ENCODE measurements around the gene ISG20L2. TPM values are rescaled to one million over a fixed set of nuclear protein-coding genes. Genes with fewer than 3 reads are reported as not detected.

The ISG20L2 gene
- total RNA-seq, 1 experiment from 2014 or later, result 30.8 TPM

DNA sequence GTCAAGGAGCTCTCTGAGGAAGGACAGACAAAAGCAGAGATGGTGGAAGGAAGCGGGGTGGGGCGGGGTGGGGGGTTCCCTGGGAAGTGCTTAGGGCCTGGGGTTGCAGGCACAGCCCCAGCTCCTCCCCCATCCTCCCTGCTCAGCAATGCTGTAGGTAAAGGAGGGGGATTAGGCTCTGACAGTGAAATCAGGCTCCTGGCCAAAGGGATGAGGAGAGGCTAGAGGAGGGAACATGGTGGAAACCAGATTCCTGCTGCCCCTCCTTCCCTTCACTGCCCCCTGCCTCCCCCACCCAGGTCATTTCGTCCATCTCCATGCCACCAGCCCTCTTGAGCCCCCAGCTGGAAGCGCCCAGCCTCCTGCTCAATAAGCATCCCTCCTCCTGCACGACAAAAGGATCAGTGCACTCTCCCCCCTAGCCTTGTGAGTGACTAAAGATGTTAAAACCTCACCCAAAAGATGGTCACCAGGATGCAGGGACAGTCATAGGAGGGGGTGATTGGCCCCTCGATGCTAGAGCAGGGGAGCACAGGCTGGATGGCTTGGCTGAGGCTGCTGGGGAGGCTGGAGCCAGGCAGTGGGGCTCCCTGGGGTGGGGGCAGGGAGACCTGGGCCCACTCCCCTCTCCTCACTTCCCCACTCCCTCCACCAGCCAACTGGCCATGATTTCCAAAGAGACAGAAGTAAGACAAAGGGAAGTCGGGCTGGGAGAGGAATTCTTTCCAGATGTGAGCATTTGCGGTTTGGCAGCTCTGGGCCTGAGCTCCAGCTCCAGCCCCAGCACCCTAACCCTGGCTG lies 20.9 kb downstream of the ISG20L2 start:
- no peak for DNase-seq (ENCODE audit: low spot score)

DNA sequence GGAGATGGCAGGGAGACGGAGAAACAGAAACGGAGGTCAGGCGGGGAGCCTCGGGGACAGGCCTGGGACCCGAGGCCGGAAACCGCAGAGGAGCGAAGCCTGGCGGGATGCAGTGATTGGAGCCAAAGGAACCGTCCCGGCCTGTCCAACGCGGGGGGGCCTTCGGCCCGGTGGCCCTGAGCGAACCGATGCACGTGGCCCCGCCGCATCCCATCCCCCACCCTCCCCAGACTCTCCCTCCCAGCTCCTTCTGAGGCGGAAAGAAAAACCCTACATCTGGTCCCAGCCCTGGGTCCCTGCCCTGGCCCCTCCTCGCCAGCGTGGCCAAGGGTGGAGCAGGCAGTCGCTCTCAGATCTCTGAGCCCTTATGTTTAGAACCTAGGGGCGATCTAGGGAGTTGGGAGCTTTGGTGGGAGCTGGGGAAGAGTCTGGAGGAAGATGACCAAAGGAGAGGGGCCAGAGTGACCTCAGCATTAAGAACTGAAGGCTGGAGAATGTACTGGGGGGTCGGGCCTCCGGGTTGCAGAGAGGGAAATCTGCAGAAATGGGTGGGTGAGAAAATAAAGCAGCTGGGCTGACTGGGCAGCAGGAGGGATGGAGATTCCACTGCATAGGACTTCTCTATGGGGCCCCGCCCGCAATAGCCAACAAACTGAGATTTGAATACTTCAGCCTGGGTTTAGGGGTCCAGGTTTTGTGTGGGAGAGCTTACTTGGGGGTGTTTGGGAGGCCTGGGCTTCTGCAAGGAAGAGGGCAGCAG lies 21.7 kb downstream of the ISG20L2 start:
- peak; percentile 77 for DNase-seq (ENCODE audit: low spot score)

DNA sequence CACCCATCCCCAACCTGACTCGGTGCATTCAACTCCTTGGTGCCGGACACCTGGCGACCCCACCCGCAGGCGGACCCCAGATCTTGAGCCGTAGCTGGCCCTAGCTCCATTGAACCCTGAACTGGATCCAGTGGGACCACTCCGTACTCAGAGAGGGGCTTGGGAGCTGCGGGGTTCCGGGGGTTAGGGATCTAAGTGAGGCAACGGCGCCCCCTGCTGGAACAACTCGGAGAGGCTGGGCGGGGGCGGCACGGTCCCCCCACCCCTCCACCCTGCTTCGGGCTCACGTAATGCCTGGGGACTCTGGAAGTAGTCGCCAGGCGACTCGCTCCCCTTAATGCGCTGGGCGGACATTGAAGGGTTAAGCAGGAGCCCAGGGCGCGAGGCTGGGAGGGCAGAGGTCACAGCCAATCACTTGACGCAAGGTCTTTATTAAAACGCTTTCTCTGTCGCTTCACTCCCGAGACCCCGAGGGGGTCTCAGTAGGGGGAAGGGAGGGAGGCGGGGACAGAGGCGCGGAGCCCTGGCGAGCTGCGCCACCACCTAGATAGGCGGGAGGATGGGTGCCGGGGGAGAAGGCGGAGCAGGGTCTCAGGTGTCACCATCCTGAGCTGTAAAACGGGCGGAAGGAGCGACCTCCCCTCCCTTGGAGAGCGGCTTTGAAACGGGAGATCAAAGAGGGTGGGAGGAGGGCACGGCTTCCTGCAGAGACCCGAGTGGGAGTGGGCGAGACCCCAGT lies 22.5 kb downstream of the ISG20L2 start:
- peak; percentile 90 for DNase-seq (ENCODE audit: low spot score)

DNA sequence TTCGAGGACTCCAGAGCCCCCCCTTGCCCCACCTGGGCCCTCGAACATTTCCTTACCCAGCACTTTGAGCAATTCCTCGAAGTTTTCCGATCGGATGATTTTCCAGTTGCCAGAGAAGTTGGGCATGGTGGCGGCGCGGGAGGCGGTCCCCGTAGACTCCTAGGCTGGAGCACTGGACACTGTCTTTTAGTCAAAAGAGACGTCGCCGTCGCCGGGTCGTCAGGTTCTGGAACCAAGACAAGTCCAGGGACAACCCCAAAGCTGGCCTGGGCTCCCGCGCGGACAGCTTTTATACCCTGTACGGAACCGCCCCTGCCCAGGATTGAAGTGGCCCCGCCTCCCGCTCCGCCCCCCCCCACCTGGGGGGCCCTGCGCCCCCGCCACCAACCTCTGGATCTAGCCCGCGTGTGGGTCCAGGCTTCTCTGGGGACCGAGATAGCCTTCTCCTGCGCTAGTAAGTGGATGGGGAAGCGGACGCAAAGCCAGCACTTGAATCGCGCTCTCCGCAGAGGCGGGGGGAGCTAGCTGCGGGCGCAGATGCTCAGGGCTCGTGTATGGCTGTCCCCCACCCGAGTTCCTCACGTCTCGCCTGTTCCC lies 23.1 kb downstream of the ISG20L2 start, which contains the start of gene CRABP2:
TSS of gene CRABP2 (minus strand) at position 263 of the 597 bp plus-strand sequence. CDS start at position 126, 137 bp downstream.
- peak; percentile 83 for DNase-seq (ENCODE audit: low spot score)

DNA sequence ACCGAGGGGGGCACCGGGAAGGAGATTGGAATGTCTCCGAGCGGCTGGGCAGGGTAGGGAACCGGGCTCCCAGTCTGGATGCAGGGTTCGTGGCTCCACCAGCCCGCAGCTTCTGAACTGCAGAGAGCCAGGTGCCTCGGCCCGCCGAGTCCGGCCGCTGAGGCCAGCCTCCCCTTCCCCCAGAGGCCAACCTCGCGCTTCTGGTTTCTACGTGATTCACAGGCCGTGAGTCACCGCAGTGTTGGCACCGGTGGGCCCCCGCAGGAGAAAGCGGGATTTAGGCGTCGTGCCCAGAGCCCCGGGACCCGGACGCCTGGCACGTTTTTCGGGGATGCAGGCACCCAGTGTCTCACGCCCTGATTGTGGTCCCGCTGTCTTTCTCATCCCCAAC lies 23.6 kb downstream of the ISG20L2 start:
- peak; percentile 57 for DNase-seq (ENCODE audit: low spot score)

DNA sequence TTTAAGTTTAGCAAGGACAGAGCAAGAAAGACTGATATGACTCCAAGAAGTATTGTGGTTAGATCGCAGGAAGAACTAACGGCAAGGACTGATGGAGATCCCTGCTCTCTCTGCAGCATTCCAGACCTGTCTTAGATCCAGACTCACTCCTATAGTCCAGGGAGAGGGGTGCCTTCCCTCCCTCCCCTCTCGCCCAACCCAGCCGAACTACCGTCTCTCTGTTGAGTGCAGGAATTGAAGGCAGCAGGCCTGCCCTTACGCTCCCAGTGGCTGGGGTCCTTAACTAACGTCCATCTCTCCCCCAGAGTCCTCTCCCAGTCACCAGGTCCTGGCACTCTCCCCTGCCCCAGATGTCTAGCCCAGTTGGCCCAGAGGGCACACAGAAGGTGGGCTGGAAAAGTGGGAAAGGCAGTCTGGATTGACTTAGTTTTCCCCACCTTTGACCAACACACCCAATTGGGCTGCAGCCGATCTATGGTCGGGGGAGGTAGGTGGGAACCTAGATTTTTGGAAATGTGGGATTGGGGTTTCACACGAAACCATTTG lies 24.3 kb downstream of the ISG20L2 start:
- DNase-seq (ENCODE audit: low spot score), result no peak

DNA sequence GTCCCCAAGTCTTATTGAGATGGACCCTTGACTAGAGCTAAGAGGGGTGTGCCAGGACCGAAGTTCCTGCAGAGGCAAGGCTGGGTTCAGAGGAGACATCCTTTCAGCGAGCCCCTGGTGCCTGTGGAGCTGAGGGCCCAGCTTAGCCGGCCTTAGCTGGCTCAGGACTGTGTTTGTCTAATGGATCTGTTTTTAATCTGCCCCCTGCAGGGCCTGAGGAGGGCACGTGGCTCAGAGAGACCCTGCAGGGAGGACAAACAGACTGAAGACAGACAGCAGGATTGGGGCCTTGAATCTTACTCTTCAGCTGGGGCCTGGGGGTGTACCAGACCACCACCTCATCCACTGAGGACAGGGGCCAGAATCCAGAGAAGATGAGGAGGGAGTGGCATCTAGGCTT lies 24.8 kb downstream of the ISG20L2 start:
- no peak for DNase-seq (ENCODE audit: low spot score)

DNA sequence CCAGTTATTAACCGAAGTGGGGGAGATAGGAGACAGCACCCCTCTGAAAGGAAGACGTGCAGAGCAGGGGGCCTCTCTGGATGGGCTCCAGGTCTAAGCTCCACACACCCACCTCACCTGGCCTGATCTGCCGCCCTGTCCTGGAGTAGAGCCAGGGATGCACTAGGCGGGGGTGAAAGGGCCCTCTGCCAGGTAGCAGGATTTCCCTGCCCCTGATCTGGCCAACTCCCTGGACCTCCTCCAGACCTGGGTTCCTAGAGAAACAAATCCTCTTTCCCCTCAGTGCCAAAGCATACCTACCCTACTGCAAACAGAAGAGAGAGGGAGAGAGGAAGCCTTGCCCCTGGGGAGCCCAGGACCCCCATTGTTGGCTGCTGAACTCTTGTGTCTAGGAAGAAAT lies 25.2 kb downstream of the ISG20L2 start:
- no peak for DNase-seq (ENCODE audit: low spot score)

DNA sequence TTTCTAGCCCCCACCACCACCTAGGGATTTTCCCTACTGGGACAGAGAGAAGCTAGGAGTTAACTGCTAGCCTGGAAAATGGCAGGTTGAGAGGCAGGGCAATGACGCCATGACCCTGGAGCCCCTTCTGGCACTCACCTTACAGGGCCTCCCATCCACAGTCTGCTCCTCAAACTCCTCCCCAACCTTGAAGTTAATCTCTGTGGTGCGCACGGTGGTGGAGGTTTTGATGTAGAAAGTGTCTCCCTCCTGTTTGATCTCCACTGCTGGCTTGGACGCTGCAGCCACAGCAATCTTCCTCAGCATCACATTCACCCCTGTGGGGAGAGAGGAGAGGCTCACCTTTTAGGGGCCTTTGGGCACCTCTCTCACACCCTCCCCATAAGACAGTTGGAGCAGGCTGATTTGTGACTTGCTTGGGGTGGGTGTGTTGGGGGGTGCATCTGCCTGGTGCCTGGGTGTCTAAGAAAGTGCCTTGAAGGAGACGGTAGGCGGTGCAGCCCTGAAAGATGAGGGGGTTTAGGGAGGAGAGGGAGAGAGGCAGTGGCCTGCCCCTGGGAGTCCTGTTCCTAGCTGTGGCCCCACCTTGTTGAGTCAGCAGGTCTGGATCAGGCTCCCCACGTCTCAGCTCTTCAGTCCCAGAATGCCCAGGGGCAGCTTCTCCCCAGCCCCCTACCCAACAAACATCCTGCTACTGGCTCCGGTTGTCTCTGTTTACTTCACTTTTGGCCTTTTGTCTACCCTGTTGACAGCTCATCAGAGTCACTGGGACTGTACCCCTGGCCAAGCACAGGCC lies 27.6 kb downstream of the ISG20L2 start:
- no peak for DNase-seq (ENCODE audit: low spot score)

DNA sequence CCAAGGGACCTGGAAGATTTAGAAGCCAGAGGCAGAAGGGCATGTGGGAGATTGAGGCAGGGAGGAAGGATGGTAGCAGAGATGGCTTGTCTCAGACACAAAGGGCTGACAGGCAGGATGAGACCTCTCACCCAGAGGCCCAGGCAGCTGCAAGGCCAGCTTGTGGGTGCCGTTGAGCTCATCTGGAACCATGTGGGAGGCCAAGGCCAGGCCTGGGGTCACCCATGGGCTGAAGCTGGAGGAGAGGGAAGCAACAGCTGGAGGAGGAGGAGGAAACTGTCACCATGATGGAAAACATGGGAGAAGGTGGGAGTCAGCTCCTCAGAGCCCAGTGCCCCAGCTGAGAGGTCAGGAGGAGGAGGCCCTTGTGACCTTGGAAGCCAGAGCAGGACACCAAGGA lies 29.6 kb downstream of the ISG20L2 start:
- no peak for DNase-seq (ENCODE audit: low spot score)

DNA sequence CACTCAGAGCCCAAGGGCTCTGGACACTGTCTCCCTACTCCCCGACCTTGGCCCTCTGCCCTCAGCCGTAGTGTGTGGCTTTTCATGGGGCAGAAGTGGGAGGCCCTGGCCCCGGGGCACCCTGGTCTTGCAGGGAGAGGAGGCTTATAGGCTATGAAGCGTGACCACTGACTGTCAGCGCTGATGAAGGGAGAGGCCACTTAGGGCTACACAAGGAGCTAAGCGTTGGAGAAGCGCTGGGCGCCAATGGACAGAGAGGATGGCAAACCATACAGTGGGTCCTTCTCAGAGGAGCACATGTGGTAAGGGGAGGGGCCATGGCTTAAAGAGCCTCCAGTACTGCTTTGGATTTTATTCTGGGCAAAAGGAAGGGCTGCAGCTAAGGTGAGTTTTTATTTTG lies 31.1 kb downstream of the ISG20L2 start:
- no peak for DNase-seq (ENCODE audit: low spot score)

DNA sequence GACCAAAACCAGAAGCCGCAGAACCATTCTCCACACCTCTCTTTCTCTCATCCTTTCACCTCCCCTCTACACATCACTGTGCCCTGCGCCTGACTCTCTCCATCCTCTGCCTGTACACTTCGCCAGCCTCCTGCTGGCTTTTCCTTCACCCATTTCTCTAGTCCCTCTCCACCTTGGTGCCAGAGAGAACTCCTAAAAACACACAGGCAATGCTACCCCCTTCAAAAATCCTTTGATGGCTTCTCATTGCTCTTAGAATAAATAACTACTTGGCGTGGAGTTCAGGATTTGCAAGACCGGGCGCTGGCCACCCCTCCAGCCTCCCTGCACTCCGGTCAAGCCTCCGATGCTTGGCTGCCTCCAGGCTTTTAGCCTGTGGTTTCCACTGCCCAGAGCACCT lies 31.8 kb downstream of the ISG20L2 start:
- no peak for DNase-seq (ENCODE audit: low spot score)

DNA sequence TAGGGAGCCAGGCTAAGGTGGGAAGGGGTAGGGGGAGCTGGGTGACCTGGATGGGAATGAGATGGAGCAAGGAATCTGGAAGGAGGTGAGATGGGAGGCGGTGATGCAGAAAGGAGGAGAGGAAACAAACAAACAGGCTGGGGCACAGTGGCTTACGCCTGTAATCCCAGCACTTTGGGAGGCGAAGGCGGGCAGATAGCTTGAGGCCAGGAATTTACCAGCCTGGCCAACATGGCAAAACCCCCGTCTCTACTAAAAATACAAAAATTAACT lies 33.9 kb downstream of the ISG20L2 start:
- no peak for DNase-seq (ENCODE audit: low spot score)

DNA sequence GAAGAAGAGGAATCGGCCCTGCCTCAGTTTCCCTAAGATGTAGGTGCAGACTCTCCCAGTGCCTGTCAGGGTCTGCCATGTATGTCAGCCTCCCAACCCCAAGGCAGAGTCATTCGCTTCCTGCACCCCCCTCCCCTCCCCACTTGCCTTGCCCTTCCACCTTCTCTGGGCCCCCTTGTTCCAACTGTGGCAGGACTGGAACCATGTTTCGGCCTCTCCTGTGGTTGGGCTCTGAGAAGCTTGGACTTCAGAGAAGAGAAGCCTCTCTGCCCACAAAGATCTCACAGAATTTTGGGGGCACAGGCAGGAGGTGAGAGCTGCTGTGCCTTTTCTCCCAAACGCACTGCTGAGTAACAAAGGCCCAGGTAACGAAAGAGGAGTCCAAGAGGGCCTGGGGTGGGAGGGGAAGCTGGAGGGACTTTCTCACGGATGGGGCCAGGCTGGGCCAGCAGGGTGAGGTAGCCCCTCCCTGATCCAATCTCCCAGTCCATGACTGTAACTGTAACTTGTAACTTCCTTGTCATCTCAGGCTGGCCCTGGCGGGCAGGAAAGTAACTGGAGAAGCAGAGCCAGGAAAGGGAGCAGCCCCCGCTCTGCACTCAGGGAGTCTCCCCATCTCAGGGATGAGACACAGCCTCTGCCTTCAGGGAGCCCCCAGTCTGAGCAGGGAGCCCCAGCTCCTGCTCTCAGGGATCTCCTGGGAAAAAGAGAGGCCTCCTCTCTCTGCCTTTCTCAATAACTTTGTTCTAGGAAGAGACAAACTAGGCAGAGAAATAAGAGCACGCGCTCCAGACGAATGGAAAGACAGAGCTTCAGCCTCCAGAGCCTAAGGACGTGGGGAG lies 34.5 kb downstream of the ISG20L2 start:
- peak; percentile 82 for DNase-seq (ENCODE audit: low spot score)

DNA sequence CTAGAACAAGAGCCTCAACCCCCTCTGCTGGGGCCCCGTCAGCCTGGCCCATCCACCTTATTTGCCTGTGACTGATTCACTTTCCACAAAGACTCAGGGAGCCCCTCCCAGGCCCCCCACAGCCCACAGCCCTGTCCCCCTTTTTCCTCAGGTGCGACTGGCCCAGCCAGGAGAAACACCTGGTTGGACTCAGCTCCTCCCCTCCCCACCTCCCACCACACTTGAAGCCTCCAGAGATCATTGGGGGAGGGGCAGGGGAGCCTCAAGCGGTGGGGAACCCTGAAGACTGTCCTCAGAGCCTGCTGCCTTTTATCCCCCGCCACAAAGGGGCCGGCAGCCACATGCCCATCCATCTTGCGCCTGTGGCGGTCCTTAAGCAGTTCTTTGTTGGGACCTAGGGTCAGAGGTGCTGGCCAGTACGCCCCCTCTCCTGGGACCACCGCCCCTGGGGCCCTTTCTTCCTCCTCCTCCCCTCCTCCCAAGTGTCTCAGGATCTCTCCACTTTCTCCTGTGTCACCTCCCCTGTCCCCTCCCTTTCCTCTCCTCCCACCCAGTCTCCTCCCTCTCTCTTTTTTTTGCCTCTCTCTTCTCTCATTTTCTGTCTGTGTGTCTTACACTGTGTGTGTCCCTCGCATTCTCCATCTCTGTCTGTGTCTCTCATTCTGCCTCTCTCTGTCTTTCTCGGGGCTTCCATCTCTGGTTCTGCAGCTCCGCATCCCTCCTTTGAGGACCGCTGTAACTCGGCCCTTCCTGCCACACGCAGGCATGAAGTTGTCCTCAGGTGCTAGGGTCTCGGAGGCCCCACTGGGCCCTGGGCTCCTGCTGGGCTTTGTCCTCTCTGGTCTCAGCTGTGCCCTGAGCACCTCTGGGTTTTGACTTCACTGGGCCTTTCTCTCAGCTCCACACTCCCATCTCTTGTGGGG lies 35.4 kb downstream of the ISG20L2 start:
- DNase-seq (ENCODE audit: low spot score), result peak; percentile 97

DNA sequence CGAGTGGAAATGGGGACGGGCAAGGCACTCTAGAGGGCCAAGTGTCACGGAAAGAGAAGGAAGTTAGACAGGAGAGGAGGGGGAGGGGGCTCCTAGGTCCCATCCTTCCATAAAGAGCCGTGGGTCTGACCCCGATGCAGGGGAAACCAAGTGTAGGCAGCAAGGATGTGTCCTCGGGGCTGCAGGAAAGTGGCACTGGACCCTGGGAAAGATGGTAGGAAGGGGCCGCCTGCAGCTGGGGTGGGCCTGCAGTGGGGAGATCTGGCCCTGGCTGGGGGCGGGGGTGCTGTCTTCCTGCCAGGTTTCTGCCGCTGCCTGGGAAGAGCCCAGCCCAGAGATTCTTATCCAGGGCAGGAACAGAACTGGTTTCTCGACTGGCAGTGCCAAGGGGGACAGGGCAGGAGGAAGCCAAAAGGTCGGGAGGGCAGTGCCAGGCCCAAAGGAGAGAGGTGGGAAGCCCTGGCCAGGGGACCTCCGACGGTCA lies 36.1 kb downstream of the ISG20L2 start:
- peak; percentile 88 for DNase-seq (ENCODE audit: low spot score)

DNA sequence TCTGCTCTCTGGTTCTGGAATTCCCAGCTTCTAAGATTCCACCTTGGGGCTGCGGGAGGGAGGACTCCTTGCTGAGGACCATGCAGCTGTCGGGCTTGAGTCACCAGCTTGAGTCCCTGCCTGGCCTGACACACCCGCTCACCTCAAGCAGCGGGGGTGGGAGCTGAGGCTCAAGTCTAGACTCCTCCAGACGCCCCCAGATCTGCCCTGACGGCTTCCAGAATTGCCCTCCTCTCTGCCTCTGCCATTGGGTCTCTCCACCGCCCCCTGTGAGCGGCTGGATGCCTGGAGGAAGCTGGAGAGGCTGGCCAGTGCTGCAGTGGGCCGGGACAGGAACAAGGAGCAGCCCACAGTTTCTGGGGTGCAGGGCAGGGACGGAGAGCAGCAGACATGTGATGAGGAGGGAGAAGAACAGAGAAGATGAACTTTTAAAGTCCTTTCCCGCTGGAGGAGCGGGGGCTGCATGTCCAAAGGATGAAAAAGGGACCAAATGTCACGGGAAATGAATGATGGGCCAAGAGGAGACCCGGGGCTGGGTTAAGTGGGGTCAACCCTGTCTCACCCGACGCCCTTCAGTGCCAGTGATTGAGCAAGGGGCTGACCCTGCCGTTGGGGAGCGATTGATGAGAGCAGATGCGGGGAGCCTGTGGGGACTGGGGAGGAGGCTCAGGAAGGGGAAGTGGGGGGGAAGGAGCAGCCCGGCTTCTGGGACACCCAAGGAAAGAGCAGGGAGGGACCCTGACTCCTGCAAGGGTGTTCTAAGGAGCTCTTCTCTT lies 36.7 kb downstream of the ISG20L2 start:
- peak; percentile 67 for DNase-seq (ENCODE audit: low spot score)

DNA sequence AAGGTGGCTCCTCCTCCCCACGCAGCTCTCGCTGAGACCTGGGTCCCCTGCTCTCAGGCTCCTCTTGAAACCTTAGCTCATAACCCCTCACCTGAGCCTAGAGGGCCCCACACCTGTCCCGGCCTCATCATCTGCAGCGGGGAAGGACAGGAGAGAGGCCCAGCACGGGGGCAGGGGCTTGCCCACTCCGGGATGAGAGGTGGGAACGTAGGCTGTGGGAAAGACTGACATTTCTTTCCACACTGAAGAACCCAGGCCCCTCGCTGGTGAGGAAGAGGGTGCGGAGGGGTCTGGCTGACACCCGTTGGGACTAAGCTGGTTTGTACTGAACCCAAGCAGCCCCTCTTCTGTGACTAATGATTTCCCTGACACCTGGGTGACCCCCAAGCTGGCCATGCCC lies 37.4 kb downstream of the ISG20L2 start:
- no peak for DNase-seq (ENCODE audit: low spot score)
